Activated CD4-positive, alpha-beta memory T cell treated with anti-CD3 and anti-CD28 coated beads, Interleukin-2, amount 10 ng/mL, durations not matched to agents 7 days and 5 days (primary cell): Measurements from ENCODE around the gene CAMK2D. TPM values are rescaled to one million over a fixed set of nuclear protein-coding genes. Genes with fewer than 3 reads are reported as not detected.

Source experiments
- CTCF ChIA-PET: fragments of 350-600 bp; sonication (Branson Sonifier 250); formaldehyde crosslinking; loops from one replicate; lab custom pipeline; 2021; ENCODE audit warnings: antibody characterized with exemption, inconsistent platforms; lab: Charles Lee
- POLR2A ChIA-PET: fragments of 350-600 bp; sonication (Branson Sonifier 250); formaldehyde crosslinking; loops from one replicate; lab custom pipeline; 2021; ENCODE audit warnings: antibody characterized with exemption; lab: Charles Lee
- DNase-seq: peaks from one replicate; pipeline ENCODE4 v3.0.0-alpha.2; 2020
- H3K27ac Mint-ChIP-seq: one replicate; pipeline ENCODE4 v1.8.0; 2021; ENCODE audit warnings: mild to moderate bottlenecking, mixed read lengths
- H3K27me3 Mint-ChIP-seq: one replicate; pipeline ENCODE4 v1.8.0; 2021; ENCODE audit warnings: mixed read lengths
- H3K36me3 Mint-ChIP-seq: one replicate; pipeline ENCODE4 v1.8.0; 2021; ENCODE audit warnings: low read depth, mixed read lengths
- H3K4me1 Mint-ChIP-seq: one replicate; pipeline ENCODE4 v1.8.0; 2021; ENCODE audit warnings: mixed read lengths
- H3K4me3 Mint-ChIP-seq: one replicate; pipeline ENCODE4 v1.8.0; 2021; ENCODE audit warnings: mild to moderate bottlenecking, mixed read lengths
- H3K9me3 Mint-ChIP-seq: one replicate; pipeline ENCODE4 v1.8.0; 2021; ENCODE audit warnings: mixed read lengths
- total RNA-seq, 2 experiments: library from RNA; stranded (reverse); gene quantifications; one replicate each; pipeline ENCODE4 v1.2.3, GENCODE V29; 2021

Gene CAMK2D
- total RNA-seq, 2 experiments from 2014 or later = 41.7 to 43.0 TPM

DNA sequence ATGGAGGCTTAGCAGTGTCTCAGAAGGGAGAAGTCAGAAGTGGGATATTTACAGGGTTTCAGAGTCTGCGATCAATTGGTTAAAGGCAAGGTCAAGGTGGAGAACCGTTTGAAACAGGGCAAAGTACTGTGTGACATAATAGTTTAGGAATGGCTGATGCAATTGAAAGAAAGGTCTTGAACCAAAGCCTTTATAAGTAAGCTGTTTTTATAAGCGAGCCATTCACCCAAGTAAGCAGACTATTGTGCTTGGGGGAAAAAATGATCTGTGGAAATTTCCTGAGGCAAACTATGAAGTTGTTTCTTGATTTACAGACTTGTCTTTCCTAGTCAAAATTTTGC is 327.3 kb downstream of the CAMK2D start:
- Mint-ChIP-seq H3K9me3 (peaks cover 5% of the 10 kb centered on the region), H3K4me3 (no peak overlapping the region), H3K4me1 (peaks cover 13% of the 10 kb centered on the region), H3K27ac (no peak overlapping the region), H3K27me3 (no peaks in the 10 kb centered on the region), H3K36me3 (no peaks in the 10 kb centered on the region)
- DNase-seq = no peak
- CTCF ChIA-PET = no interaction called here
- POLR2A ChIA-PET = no interaction called here

DNA sequence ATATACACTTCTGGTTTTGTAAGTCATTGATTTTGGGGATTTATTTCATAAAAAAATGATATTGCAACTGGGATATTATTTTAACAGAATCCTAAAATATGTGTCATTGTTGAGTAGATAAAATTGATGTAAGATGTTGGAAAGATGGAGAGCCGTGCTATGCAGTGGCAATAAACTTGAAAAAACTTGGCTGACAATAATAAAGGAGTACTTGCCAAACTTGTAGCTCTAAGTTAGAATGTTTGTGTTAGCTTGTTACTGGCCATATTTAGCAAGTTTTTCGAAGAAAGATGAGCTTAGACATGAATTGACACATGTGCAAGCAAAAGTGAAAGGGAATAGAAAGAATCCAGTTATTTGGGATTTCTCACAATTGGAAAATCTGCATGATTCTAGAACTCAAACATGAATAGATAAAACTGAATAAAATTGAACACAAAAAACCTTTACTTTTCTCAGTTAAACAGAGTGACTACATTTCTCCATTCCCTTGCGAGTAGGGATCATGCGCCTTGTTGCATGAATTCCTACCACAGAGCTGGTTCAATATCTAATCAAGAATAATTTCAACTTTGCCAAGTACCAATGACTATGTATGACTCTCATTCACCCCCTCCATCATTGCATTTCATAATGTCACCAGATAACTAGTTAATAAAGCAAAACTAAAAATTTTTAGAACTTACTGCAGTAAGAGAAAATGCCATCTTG is 327.8 kb downstream of the CAMK2D start:
- Mint-ChIP-seq H3K4me3 (no peak overlapping the region), H3K27ac (no peak overlapping the region), H3K36me3 (no peaks in the 10 kb centered on the region), H3K9me3 (peaks cover 5% of the 10 kb centered on the region), H3K4me1 (peaks cover 13% of the 10 kb centered on the region), H3K27me3 (no peaks in the 10 kb centered on the region)
- CTCF ChIA-PET = no interaction called here
- POLR2A ChIA-PET = no interaction called here
- DNase-seq = no peak

GRCh38 chr4:113433116-113433515 is 328.4 kb downstream of the CAMK2D start:
- Mint-ChIP-seq H3K36me3 (no peaks in the 10 kb centered on the region), H3K27me3 (no peaks in the 10 kb centered on the region), H3K9me3 (peaks cover 5% of the 10 kb centered on the region), H3K27ac (no peak overlapping the region), H3K4me3 (no peak overlapping the region), H3K4me1 (peaks cover 13% of the 10 kb centered on the region)
- ChIA-PET POLR2A (no interaction called here), CTCF (no interaction called here)
- DNase-seq = no peak

DNA sequence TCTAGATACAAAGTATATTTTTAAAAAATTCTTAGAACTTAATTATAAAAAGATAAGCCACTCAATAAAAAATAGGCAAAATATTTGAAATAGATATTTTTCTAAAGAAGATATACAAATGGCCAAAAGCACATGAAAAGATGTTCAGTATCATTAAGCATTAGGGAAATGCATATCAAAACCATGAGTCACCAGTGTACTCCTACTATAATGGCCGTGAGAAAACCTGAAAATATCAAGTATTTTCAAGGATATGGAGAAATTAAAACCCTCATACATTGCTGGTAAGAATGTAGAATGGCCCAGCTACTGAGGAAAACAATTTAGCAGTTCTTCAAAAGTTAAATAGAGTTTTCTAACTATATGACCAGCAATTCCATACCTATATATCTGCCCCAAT is 337.9 kb downstream of the CAMK2D start:
- Mint-ChIP-seq H3K9me3 (peaks cover 8% of the 10 kb centered on the region), H3K36me3 (no peaks in the 10 kb centered on the region), H3K27ac (no peak overlapping the region), H3K27me3 (peaks cover under 1% of the 10 kb centered on the region), H3K4me3 (no peak overlapping the region), H3K4me1 (no peaks in the 10 kb centered on the region)
- DNase-seq = no peak
- POLR2A ChIA-PET = no interaction called here
- CTCF ChIA-PET = no interaction called here

- ChIA-PET CTCF (interaction anchor here (2.0 kb wide), 1 partner anchor 26 kb away, joined by 5 read pairs; no protein-coding TSS in a partner anchor), POLR2A (no interaction called here)
- Mint-ChIP-seq H3K4me3 (no peak overlapping the region), H3K36me3 (no peaks in the 10 kb centered on the region), H3K27me3 (peaks cover 7% of the 10 kb centered on the region), H3K9me3 (peaks cover 8% of the 10 kb centered on the region), H3K27ac (no peak overlapping the region), H3K4me1 (no peaks in the 10 kb centered on the region)
- DNase-seq = no peak
Measured at GRCh38 chr4:113420938-113421337, 340.6 kb downstream of the CAMK2D start.

DNA sequence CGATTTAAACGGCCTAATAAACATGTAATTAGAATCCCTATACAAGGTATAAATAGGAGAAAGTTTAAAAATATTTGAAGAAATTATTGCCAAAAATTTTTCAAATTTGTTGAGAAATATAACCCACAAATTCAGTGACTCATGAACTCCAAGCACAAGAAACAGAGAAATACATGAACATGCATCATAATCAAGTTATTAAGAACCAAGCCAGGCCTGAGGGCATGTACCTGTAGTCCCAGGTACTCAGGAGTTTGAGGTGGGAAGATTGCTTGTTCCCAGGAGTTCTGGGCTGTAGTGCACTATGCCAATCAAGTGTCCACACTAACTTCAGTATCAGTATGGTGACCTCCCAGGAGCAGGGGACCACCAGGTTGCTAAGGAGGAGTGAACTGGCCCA is 341.9 kb downstream of the CAMK2D start:
- ChIA-PET POLR2A (no interaction called here), CTCF (no interaction called here)
- Mint-ChIP-seq H3K9me3 (peaks cover 8% of the 10 kb centered on the region), H3K27ac (no peak overlapping the region), H3K27me3 (peaks cover 7% of the 10 kb centered on the region), H3K4me1 (no peaks in the 10 kb centered on the region), H3K36me3 (no peaks in the 10 kb centered on the region), H3K4me3 (no peak overlapping the region)
- DNase-seq = no peak

DNA sequence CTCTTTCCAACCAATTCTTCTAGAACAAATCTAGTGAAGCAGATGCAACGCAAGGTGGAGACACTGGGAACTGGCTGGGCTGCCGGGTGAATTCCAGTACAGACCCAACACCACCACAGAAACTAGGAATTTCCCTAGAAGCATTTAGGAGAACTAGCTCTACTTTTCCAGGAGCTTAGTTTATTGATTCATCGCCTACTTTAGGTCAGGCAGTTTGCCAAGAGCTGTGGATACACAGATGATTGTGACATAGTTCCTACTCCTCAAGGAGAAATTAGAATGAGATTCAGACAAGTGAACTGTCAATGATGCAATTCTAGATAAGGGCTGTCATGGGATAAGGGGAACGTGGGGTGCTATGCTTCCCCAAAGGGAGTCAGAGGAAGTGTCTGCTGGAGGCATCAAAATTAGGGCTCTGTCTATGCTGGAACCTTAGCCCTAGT is 350.0 kb downstream of the CAMK2D start:
- H3K27me3 Mint-ChIP-seq = no peaks in the 10 kb centered on the region
- H3K27ac Mint-ChIP-seq = no peak overlapping the region
- POLR2A ChIA-PET = no interaction called here
- H3K4me3 Mint-ChIP-seq = no peak overlapping the region
- CTCF ChIA-PET = no interaction called here
- no peak for DNase-seq
- no peaks in the 10 kb centered on the region for H3K36me3 Mint-ChIP-seq
- H3K9me3 Mint-ChIP-seq = no peaks in the 10 kb centered on the region
- H3K4me1 Mint-ChIP-seq = peaks cover 5% of the 10 kb centered on the region

DNA sequence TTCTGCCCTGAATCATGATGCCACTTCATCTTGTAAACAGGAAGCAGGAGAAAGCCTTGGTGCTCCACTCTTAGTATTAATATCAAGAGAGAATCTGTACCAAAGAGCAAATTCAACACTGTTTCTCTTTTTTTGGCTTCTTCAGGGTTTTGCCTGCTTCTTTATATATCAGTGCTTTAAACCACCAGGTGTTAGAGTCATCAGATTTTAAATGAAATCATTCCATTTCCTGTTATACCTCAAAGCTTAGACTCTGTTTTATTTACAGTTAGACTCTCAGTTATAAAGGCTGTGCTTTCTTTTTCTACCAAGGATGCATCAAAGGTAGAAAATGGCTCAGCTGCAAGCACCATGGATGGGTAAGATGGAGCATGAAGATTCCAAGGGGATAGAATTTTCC is 350.9 kb downstream of the CAMK2D start:
- DNase-seq = no peak
- ChIA-PET POLR2A (no interaction called here), CTCF (no interaction called here)
- H3K27me3 Mint-ChIP-seq = no peaks in the 10 kb centered on the region
- H3K9me3 Mint-ChIP-seq = no peaks in the 10 kb centered on the region
- H3K4me3 Mint-ChIP-seq = no peak overlapping the region
- H3K27ac Mint-ChIP-seq = no peak overlapping the region
- peaks cover 5% of the 10 kb centered on the region for H3K4me1 Mint-ChIP-seq
- H3K36me3 Mint-ChIP-seq = no peaks in the 10 kb centered on the region

DNA sequence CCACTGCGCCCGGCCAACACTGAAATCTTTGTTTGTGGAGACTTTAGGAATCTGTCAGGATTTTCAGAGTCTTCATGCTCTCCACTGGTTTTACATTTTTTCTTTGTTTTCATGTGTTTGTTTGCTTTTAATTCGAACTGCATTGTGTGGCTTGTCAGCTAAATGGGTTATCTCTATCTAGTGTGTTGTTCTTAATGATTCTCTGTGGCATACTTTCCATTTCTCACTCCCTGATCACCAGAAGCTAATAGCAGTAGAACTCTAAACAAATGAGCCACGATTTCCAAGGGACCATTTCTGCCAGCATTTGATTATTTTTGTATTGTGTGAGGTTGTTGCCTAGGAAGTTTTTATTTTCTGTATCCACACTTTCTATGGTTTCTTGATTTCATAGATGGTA is 352.4 kb downstream of the CAMK2D start:
- no peak overlapping the region for H3K27ac Mint-ChIP-seq
- no peaks in the 10 kb centered on the region for H3K27me3 Mint-ChIP-seq
- POLR2A ChIA-PET = no interaction called here
- H3K9me3 Mint-ChIP-seq = no peaks in the 10 kb centered on the region
- no peak for DNase-seq
- peaks cover 5% of the 10 kb centered on the region for H3K4me1 Mint-ChIP-seq
- CTCF ChIA-PET = interaction anchor here (1.5 kb wide), 1 partner anchor 15 kb away, joined by 4 read pairs; no protein-coding TSS in a partner anchor
- H3K4me3 Mint-ChIP-seq = no peak overlapping the region
- no peaks in the 10 kb centered on the region for H3K36me3 Mint-ChIP-seq

DNA sequence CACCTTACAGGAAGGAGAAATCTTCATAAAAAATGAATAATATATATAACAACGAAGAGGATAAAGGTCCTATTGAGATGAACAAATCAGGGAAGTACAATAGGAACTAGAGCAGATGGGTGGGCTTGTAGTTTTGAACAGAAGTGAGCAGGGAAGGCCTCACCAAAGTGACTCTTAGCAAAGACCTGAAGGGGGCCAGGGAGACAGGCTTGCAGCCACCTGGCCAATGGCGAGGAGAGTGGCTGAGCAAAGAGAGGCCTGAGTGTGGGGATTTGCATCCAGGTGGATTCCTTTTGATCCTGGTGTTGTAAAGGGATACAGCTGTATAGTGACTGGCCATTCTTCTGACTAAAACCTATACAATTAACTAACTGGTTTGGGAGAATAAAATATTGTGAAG is 354.1 kb downstream of the CAMK2D start:
- POLR2A ChIA-PET = no interaction called here
- no peaks in the 10 kb centered on the region for H3K36me3 Mint-ChIP-seq
- no peaks in the 10 kb centered on the region for H3K9me3 Mint-ChIP-seq
- peaks cover 5% of the 10 kb centered on the region for H3K4me1 Mint-ChIP-seq
- DNase-seq = no peak
- no peak overlapping the region for H3K27ac Mint-ChIP-seq
- CTCF ChIA-PET = no interaction called here
- H3K4me3 Mint-ChIP-seq = no peak overlapping the region
- H3K27me3 Mint-ChIP-seq = no peaks in the 10 kb centered on the region

DNA sequence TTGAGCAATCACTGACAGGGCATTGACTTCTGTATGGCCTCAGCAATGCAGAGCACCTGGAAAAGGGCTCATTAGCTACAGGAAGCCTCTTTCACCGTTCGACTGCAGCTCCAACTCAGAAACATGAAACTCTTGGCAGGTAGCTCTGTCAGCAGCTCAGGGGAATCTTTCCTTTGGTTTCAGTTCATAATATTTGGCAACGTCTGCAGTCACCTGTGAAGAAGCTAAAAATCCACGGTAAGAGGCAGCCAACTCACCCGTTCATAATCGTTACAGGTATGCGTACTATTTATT is 354.9 kb downstream of the CAMK2D start:
- DNase-seq = no peak
- Mint-ChIP-seq H3K9me3 (no peaks in the 10 kb centered on the region), H3K4me3 (no peak overlapping the region), H3K27me3 (no peaks in the 10 kb centered on the region), H3K4me1 (peaks cover 5% of the 10 kb centered on the region), H3K36me3 (no peaks in the 10 kb centered on the region), H3K27ac (no peak overlapping the region)
- ChIA-PET CTCF (interaction anchor here (0.6 kb wide), 1 partner anchor 12 kb away, joined by 4 read pairs; no protein-coding TSS in a partner anchor), POLR2A (no interaction called here)

DNA sequence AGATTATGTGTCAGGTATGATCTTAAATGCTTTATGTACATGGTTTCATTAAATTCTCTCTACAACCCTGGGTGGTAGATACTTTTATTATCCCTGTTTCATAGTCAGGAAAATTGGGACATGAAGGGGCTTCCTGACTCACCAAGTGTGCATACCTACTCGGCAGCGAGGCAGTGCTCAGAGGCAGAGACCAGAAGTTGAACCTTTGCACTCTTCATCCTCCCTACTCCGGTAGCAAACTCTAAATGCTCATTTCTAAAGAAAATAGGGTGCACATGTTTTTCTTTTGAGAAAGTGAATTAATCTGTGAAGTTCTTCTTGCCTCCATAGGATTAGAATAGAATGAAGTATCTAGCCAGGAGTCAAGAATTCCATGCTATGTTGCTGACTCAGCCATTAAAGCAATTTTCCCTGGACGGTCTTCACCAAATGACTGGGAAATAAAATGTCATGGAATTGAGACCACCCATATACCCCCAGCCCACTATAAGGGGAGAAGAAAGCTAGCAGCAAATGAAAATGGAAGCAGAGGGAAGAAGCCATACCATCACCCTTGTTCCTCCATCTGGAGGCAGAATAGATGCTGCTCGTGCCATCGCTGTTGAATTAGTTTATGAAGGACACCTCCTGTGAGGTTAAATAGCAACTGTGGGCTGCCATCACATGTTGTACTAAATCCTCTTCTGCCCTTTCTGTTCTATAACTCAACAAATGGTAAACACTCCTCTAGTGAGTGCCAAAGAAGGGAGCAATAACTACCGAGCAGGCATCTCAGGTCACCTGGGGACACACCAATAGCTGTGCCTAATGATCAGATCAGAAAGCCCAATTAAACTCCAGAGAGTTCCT is 355.4 kb downstream of the CAMK2D start:
- Mint-ChIP-seq H3K4me1 (peaks cover 5% of the 10 kb centered on the region), H3K4me3 (no peak overlapping the region), H3K9me3 (no peaks in the 10 kb centered on the region), H3K27ac (no peak overlapping the region), H3K36me3 (no peaks in the 10 kb centered on the region), H3K27me3 (peaks cover 4% of the 10 kb centered on the region)
- DNase-seq = no peak
- ChIA-PET POLR2A (no interaction called here), CTCF (interaction anchor here (0.6 kb wide), 1 partner anchor 11 kb away, joined by 4 read pairs; no protein-coding TSS in a partner anchor)

- H3K9me3 Mint-ChIP-seq = no peaks in the 10 kb centered on the region
- POLR2A ChIA-PET = no interaction called here
- H3K27ac Mint-ChIP-seq = no peak overlapping the region
- H3K4me3 Mint-ChIP-seq = no peak overlapping the region
- no peak for DNase-seq
- H3K27me3 Mint-ChIP-seq = peaks cover 4% of the 10 kb centered on the region
- CTCF ChIA-PET = no interaction called here
- no peaks in the 10 kb centered on the region for H3K36me3 Mint-ChIP-seq
- no peaks in the 10 kb centered on the region for H3K4me1 Mint-ChIP-seq
Measured at GRCh38 chr4:113404841-113405240, 356.7 kb downstream of the CAMK2D start.
